ENCODE data around the gene CALM1.

CALM1 gene

DNA sequence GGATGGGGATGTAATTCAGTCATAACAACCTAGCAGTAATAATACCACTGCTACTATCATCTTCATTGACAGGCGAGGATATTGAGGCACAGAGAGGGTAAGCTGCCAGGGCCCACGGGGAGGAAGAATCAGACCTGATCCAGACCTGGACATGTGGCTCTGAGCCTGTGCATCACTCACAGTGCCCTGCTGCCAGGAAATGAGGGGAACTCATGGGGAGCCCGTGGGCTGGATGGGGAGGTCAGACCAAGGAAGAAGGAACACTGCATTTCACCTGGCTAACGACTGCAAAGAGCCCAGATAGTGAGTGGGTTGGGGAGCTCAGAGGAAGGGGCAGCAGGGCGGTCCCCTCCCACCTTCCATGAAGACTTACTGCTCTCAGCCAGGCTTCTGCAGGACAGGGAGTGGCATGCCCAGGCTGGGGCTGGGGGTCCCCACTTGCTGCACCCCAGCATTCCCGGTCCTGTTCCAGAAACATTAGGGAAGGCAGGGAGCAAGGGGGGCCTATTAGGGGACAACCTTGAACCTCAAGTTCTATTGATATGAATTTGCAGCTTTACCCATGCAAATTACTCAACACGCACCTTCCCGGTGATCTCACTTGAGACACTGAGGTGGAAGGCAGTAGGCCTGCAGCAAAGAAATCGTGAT lies 37.7 kb downstream of the CALM1 start:
- TF ChIP-seq EGR1 (IDR thresholded peaks at IDR 0.05) (no peak), EP300 (IDR thresholded peaks at IDR 0.05; ENCODE audit: borderline replicate concordance) (no peak), TEAD4 (IDR thresholded peaks at IDR 0.05) (no peak), RAD21 (IDR thresholded peaks at IDR 0.05; ENCODE audit: low read depth) (no peak), TCF12 (IDR thresholded peaks at IDR 0.05; ENCODE audit: low read depth) (no peak), CEBPB (IDR thresholded peaks at IDR 0.05) (no peak), CREB1 (IDR thresholded peaks at IDR 0.05; ENCODE audit: low read depth) (no peak), TAF1 (IDR thresholded peaks at IDR 0.05; ENCODE audit: low read depth) (no peak), NFIC (IDR thresholded peaks at IDR 0.05) (no peak), YY1 (IDR thresholded peaks at IDR 0.05; ENCODE audit: low read depth) (no peak), FOXM1 (IDR thresholded peaks at IDR 0.05; ENCODE audit: borderline replicate concordance, low read depth) (no peak), ZBTB7A (IDR thresholded peaks at IDR 0.05; ENCODE audit: low read depth) (no peak)
- TF ChIP-seq, protein P1, sequence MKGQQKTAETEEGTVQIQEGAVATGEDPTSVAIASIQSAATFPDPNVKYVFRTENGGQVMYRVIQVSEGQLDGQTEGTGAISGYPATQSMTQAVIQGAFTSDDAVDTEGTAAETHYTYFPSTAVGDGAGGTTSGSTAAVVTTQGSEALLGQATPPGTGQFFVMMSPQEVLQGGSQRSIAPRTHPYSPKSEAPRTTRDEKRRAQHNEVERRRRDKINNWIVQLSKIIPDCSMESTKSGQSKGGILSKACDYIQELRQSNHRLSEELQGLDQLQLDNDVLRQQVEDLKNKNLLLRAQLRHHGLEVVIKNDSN (IDR thresholded peaks at IDR 0.05), result no peak
- TF ChIP-seq, protein P2, sequence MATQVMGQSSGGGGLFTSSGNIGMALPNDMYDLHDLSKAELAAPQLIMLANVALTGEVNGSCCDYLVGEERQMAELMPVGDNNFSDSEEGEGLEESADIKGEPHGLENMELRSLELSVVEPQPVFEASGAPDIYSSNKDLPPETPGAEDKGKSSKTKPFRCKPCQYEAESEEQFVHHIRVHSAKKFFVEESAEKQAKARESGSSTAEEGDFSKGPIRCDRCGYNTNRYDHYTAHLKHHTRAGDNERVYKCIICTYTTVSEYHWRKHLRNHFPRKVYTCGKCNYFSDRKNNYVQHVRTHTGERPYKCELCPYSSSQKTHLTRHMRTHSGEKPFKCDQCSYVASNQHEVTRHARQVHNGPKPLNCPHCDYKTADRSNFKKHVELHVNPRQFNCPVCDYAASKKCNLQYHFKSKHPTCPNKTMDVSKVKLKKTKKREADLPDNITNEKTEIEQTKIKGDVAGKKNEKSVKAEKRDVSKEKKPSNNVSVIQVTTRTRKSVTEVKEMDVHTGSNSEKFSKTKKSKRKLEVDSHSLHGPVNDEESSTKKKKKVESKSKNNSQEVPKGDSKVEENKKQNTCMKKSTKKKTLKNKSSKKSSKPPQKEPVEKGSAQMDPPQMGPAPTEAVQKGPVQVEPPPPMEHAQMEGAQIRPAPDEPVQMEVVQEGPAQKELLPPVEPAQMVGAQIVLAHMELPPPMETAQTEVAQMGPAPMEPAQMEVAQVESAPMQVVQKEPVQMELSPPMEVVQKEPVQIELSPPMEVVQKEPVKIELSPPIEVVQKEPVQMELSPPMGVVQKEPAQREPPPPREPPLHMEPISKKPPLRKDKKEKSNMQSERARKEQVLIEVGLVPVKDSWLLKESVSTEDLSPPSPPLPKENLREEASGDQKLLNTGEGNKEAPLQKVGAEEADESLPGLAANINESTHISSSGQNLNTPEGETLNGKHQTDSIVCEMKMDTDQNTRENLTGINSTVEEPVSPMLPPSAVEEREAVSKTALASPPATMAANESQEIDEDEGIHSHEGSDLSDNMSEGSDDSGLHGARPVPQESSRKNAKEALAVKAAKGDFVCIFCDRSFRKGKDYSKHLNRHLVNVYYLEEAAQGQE (IDR thresholded peaks at IDR 0.05; ENCODE audit: low read depth), result no peak
- TF ChIP-seq, protein P3, sequence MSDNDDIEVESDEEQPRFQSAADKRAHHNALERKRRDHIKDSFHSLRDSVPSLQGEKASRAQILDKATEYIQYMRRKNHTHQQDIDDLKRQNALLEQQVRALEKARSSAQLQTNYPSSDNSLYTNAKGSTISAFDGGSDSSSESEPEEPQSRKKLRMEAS (IDR thresholded peaks at IDR 0.05), result no peak

DNA sequence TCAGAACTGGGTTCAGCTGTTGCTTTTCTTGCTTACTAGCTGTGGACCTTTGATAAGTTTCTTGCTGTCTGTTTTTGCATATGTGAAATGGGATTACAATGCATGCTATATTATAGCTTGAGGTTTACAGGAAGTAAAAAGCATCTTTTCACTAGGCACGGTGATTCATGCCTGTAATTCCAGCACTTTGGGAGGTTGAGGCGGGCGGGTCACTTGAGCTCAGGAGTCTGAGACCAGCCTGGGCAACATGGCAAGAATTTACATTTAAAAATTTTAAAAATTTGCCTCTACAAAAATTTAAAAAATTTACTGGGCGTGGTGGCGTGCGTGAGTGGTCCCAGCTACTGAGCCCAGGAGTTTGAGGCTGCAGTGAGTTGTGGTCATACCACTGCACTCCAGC lies 42.0 kb downstream of the CALM1 start:
- TF ChIP-seq EGR1 (IDR thresholded peaks at IDR 0.05), result no peak
- no peak for TF ChIP-seq NFIC (IDR thresholded peaks at IDR 0.05)
- no peak for TF ChIP-seq EP300 (IDR thresholded peaks at IDR 0.05; ENCODE audit: borderline replicate concordance)
- TF ChIP-seq TCF12 (IDR thresholded peaks at IDR 0.05; ENCODE audit: low read depth), result no peak
- TF ChIP-seq, protein P3 (IDR thresholded peaks at IDR 0.05), result no peak
- no peak for TF ChIP-seq TEAD4 (IDR thresholded peaks at IDR 0.05)
- TF ChIP-seq CEBPB (IDR thresholded peaks at IDR 0.05), result no peak
- TF ChIP-seq, protein P1 (IDR thresholded peaks at IDR 0.05), result no peak

DNA sequence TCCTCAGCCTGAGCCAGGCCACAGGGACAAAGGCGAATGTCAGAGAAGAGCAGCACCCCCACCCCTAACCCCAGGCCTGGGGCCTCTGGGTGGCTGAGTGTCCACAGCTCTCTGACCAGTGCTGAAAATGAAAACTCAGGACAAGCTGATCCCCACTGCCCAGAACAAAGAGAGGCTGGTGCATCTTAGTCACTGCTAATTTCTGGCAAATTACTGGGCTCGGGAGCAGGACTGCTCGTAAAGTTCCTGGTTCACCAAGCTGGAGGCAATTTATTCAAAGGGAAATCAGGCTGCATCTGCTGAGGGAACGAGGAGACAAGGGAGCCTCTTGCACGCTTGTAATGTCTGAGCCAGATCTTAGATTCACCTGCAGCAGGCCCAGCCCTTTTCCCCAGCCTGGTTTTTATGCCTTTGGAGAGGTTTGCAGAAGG lies 43.2 kb downstream of the CALM1 start:
- no peak for TF ChIP-seq EGR1 (IDR thresholded peaks at IDR 0.05)
- TF ChIP-seq NFIC (IDR thresholded peaks at IDR 0.05), result no peak
- TF ChIP-seq, protein P3 (IDR thresholded peaks at IDR 0.05), result no peak
- no peak for TF ChIP-seq RAD21 (IDR thresholded peaks at IDR 0.05; ENCODE audit: low read depth)
- TF ChIP-seq, protein P2 (IDR thresholded peaks at IDR 0.05; ENCODE audit: low read depth), result no peak
- TF ChIP-seq, protein P1 (IDR thresholded peaks at IDR 0.05), result no peak
- TF ChIP-seq CEBPB (IDR thresholded peaks at IDR 0.05), result no peak
- TF ChIP-seq TCF12 (IDR thresholded peaks at IDR 0.05; ENCODE audit: low read depth), result no peak
- TF ChIP-seq ZBTB7A (IDR thresholded peaks at IDR 0.05; ENCODE audit: low read depth), result no peak
- TF ChIP-seq EP300 (IDR thresholded peaks at IDR 0.05; ENCODE audit: borderline replicate concordance), result no peak
- TF ChIP-seq YY1 (IDR thresholded peaks at IDR 0.05; ENCODE audit: low read depth), result no peak
- TF ChIP-seq CREB1 (IDR thresholded peaks at IDR 0.05; ENCODE audit: low read depth), result no peak
- no peak for TF ChIP-seq FOXM1 (IDR thresholded peaks at IDR 0.05; ENCODE audit: borderline replicate concordance, low read depth)
- no peak for TF ChIP-seq TEAD4 (IDR thresholded peaks at IDR 0.05)
- TF ChIP-seq TAF1 (IDR thresholded peaks at IDR 0.05; ENCODE audit: low read depth), result no peak

DNA sequence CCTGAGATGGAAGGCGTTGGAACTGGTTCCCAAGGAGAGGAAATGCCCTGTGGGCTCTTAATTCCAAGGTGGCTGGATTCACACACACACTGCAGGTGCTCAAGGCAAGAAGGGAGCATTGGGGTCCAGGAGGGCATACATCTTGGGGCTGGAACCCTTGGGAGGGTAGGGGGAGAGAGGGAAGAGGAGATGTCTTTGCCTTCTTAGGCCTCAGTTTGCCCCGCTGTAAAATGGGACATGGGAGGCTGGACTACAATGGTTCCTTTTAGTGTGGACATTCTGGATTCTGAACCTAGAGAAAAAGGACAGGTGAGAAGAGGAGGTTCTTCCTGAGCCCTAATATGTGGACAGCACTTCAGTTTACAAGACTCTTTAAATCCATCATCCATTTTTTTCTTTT lies 43.8 kb downstream of the CALM1 start:
- TF ChIP-seq, protein P2 (IDR thresholded peaks at IDR 0.05; ENCODE audit: low read depth), result no peak
- TF ChIP-seq, protein P1 (IDR thresholded peaks at IDR 0.05), result no peak
- TF ChIP-seq FOXM1 (IDR thresholded peaks at IDR 0.05; ENCODE audit: borderline replicate concordance, low read depth) (no peak), CREB1 (IDR thresholded peaks at IDR 0.05; ENCODE audit: low read depth) (no peak), ZBTB7A (IDR thresholded peaks at IDR 0.05; ENCODE audit: low read depth) (no peak), NFIC (IDR thresholded peaks at IDR 0.05) (no peak), TEAD4 (IDR thresholded peaks at IDR 0.05) (no peak), TAF1 (IDR thresholded peaks at IDR 0.05; ENCODE audit: low read depth) (no peak), EP300 (IDR thresholded peaks at IDR 0.05; ENCODE audit: borderline replicate concordance) (no peak), CEBPB (IDR thresholded peaks at IDR 0.05) (no peak), EGR1 (IDR thresholded peaks at IDR 0.05) (no peak), TCF12 (IDR thresholded peaks at IDR 0.05; ENCODE audit: low read depth) (no peak), RAD21 (IDR thresholded peaks at IDR 0.05; ENCODE audit: low read depth) (no peak), YY1 (IDR thresholded peaks at IDR 0.05; ENCODE audit: low read depth) (no peak)
- TF ChIP-seq, protein P3 (IDR thresholded peaks at IDR 0.05), result no peak
